ENCODE results near the gene RALB.

GRCh38 chr2:120227111-120227991, 25.3 kb upstream of the RALB start:
- TF ChIP-seq CTCF (IDR thresholded peaks at IDR 0.05) (no peak), POLR2A (IDR thresholded peaks at IDR 0.05) (no peak)

All from stomach (tissue), 4 donors.